DMS 273 (cell line): ENCODE measurements around the gene TTC3.
"Not testable (repeated sequence)": the region's sequence is repeated elsewhere in the genome, so short reads cannot be mapped to it uniquely, and the experiment has no call there.

Source experiments
- DNase-seq: peaks from one replicate; lab custom pipeline; 2025; ENCODE audit not compliant: unreplicated experiment; lab: John Stamatoyannopoulos, UW

Gene TTC3, protein sequence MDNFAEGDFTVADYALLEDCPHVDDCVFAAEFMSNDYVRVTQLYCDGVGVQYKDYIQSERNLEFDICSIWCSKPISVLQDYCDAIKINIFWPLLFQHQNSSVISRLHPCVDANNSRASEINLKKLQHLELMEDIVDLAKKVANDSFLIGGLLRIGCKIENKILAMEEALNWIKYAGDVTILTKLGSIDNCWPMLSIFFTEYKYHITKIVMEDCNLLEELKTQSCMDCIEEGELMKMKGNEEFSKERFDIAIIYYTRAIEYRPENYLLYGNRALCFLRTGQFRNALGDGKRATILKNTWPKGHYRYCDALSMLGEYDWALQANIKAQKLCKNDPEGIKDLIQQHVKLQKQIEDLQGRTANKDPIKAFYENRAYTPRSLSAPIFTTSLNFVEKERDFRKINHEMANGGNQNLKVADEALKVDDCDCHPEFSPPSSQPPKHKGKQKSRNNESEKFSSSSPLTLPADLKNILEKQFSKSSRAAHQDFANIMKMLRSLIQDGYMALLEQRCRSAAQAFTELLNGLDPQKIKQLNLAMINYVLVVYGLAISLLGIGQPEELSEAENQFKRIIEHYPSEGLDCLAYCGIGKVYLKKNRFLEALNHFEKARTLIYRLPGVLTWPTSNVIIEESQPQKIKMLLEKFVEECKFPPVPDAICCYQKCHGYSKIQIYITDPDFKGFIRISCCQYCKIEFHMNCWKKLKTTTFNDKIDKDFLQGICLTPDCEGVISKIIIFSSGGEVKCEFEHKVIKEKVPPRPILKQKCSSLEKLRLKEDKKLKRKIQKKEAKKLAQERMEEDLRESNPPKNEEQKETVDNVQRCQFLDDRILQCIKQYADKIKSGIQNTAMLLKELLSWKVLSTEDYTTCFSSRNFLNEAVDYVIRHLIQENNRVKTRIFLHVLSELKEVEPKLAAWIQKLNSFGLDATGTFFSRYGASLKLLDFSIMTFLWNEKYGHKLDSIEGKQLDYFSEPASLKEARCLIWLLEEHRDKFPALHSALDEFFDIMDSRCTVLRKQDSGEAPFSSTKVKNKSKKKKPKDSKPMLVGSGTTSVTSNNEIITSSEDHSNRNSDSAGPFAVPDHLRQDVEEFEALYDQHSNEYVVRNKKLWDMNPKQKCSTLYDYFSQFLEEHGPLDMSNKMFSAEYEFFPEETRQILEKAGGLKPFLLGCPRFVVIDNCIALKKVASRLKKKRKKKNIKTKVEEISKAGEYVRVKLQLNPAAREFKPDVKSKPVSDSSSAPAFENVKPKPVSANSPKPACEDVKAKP (N-terminal part only)

DNA sequence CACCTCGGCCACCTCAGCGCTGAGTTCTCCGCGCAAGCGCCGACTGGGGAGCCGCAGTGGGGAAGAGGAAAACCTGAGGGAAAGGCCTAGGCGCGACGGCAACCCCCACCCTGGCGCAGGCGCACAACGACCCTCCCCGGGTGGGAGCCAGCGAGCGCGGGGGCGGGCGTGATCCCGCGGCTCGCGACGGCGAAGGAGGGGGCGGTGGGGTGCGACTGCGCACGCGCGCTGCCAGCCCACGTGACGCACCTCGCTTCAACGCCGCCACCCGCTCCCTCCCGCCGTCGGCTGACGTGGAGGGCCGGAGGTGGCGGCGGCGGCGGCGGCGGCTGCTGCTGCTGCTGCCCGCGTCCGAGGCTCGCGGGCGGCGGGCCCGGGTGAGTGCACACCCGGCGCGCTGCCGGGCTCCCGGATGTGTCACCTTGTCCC is at the start of gene TTC3, which contains the start of gene PIGP:
TSS of gene TTC3 (plus strand) at position 267 of the 429 bp plus-strand sequence. CDS start 14,004 bp downstream, outside the sequence.
TSS of gene PIGP (minus strand) at position 84 of the 429 bp plus-strand sequence. CDS start 556 bp downstream, outside the sequence.
- DNase-seq = peak; percentile 98

DNA sequence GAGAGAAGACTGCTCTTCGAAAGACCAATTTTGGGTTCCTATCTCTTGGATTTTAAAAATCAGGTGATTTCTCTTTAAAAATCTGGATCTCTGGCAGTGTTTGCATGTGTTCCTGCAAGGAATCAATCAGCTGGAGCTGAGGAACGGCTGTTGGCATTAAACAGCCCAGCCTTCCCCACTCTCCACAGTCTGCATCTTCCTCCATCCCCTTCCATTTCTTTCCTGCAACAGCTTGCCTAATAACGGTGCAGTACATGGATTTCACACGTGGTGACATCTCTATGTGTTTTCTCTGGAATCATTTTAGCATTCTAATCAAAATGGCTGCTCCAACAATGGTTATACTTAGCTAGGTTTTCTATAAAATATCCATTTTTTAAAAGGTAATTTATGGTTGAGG is 46.6 kb upstream of the TTC3 start:
- DNase-seq = no peak

DNA sequence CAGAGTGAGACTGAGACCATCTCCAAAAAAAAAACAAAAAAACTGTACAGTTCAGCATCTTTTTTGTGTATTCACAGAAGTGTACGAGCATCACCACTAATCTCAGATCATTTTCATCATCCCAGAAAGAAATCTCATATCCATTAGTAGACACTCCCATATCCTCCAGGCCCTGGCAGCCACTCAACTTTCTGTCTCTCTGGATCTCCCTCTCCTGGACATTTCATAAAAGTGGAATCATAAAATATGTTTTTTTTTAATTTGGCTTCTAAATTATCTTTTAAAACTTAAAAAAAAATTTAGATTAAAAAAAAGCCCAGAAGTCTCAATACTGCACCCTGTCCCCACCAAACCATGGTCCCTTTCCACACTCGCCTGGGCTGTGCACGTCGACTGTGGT is 44.5 kb upstream of the TTC3 start:
- DNase-seq = no peak

DNA sequence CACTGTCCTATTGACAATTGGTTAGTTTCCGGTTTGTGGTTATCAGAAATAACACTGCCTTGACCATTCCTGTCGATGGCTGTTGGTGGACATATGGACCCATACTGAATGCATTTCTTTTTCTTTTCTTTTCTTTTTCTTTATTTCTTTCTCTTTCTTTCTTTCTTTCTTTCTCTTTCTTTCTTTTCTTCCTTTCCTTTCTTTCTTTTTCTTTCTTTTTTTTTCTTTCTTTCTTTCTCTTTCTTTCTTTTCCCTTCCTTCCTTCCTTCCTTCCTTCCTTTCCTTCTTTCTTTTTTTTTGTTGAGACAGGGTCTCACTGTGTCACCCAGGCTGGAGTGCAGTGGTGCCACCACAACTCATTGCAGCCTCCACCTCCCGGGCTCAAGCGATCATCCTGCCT is 42.2 kb upstream of the TTC3 start:
- no peak for DNase-seq

DNA sequence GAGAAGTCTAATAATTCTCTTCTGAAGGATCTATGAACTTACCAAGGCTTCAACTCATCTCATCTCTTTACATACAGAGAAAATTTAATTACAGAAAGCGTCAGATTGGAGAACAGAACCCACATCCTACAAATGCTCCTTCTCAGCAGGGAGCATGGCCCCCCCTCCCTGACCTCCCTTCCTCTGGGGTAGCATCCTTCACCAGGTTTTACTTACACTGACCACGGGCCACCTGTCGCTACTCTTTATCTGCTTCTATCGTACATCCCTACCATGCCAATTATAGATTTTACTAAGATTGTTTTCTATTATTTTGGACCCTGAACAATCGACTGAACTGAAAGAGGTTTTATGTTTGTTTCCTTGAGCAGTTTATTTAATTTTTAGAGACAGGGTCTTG is 40.8 kb upstream of the TTC3 start:
- no peak for DNase-seq

DNA sequence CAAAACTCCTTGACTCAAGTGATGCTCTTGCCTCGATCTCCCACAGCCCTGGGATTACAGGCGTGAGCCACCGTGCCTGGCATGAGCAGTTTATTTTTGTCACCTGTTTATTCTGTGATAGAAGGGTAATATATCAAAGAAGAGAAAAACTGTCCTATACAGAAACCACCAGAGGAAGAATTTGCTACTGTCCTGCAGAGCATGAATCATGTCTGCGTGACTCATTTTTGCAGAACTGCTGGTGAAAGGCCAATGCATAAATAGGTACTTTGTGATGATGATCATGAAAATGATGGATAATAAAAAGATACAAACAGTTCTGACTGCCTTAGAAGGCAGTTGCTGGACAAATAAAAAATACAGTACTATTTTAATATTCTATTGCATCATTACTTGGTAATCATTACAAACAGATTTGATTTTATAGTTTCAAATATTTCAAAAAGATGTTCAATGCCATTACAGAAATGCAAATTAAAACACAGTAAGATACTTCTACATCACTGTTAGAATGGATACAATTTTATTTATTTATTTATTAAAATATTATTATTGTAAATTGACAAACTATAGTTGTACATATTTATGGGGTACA is 40.1 kb upstream of the TTC3 start:
- DNase-seq = no peak

DNA sequence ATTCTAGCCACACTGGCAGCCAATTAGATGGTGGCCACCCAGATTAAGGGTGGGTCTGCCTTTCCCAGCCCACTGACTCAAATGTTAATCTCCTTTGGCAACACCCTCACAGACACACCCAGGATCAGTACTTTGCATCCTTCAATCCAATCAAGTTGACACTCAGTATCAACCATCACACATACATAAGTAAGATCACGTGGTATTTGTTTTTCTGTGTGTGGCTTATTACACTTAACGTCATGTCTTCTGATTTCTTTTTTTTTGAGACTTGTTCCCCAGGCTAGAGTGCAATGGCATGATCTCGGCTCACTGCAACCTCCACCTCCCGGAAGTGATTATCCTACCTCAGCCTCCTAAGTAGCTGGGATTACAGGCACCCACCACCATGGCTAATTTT is 38.7 kb upstream of the TTC3 start:
- DNase-seq = not testable (repeated sequence)

DNA sequence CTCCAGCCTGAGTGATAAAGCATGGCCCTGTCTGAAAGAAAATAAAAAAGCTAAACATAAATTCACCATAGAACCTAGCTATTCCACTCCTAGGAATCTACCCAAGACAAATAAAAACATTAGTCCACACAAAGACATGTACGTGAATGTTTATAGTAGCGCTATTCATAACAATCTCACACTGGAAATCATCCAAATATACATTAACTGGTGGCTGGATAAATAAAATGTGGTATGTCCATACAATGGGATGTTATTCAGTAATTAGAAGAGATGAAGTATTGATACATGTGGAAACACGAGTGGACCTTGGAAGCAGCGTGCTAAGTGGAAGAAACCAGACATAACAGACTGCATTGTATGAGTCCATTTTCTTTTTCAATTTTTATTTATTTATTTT is 36.9 kb upstream of the TTC3 start:
- DNase-seq = no peak

DNA sequence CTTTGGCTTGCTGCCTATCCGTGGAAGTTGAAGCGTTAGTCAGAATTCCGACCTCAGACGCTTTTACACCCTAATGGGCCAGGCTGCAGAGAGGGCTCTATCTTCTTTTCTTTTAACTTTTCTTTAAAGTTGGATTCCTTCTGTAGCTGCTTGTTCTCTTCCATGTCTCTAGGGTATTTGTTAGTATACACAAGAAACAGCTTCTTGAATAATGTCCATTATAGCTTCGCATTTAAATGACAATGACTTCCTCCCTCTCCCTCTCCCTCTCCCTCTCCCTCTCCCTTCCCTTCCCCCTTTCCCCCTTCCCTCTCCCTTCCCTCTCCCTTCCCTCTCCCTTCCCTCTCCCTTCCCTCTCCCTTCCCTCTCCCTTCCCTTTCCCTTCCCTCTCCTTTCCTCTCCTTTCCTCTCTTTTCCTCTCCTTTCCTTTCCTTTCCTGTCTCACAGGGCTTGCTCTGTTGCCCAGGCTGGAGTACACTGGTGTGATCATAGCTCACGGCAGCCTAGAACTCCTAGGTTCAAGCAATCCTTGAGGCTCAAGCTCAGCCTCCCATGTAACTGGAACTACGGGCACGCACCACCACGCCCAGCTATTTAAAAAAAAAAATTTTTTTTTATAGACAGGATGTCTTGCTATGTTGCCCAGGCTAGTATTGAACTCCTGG is 33.5 kb upstream of the TTC3 start:
- no peak for DNase-seq

DNA sequence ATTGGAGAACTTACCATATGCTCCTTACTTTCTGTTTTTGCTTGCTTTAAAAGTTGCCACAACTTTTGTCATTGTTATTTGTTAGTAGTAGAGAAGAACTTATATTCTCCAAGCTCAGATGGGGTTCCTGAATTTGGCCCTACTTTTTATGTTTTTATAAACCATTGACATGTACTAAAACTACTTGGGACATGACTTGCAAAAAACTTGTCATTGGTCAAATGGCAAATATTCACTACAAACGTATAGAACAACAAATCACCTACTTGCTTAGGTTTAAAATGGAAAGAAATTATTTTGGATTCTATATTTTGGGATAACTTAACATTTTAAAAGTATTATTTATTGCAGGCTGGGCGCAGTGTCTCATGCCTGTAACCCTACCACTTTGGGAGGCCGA is 32.8 kb upstream of the TTC3 start:
- no peak for DNase-seq

DNA sequence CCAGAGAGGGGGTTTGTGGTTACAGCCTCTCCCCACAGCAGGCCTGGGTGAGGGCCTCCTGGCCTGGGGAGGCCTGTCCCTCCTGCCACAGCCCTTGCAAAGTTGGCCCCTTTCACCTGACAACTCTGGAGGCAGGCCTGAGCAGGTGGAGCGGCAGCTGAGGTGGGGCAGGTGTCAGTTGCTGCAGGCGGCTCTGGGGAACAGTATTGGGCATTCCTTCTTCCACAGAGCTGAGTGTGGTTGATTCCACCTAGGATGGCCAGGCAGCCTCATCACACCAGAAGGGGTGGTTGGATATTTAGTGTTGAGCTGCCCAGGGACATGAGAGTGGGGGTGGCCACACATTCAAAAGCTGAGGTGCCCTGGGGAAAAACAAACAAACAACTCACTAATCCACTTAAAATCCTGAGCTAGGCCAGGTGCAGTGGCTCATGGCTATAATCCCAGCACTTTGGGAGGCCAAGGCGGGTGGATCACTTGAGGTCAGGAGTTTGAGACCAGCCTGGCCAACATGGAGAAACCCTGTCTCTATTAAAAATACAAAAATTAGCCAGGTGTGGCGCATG is 31.3 kb upstream of the TTC3 start:
- no peak for DNase-seq

DNA sequence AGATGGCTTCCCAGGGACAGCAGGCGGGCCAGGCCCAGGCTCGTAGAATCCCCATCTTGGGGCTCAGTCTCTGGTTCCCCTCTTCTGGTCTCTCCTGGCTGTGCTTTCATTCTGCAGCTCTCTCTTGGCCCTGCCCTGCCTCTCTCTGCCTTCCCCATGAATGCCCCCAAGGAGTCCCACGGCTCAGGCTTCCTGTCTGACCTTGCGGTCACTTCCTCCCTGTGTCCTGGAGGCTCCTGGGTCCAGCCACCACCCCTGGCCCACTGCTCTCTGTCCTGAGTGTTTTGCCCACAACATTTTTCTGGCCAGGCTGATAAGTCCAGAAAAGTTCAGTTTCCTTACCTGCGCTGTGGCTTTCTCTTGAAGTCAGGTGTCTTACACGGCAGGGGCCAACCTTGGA is 29.2 kb upstream of the TTC3 start:
- no peak for DNase-seq

DNA sequence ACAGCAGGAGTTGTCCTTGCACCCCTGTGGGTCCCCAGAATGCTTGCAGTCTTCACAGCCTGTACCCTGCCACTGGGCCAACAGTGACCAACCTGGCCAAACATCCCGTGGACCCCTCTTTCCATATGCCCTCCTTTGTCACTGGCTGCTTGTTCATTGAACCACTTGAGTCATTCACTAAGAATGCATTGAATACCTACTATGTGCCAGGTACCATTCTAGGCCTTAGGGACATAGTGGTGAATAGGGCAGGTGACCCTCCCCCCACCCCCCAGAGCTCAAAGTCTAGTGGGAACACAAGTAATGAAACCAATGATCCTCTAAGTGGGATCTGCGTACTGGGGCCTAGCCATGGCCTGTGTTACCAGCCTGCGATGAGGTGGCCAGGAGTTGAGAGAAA is 28.4 kb upstream of the TTC3 start:
- no peak for DNase-seq

DNA sequence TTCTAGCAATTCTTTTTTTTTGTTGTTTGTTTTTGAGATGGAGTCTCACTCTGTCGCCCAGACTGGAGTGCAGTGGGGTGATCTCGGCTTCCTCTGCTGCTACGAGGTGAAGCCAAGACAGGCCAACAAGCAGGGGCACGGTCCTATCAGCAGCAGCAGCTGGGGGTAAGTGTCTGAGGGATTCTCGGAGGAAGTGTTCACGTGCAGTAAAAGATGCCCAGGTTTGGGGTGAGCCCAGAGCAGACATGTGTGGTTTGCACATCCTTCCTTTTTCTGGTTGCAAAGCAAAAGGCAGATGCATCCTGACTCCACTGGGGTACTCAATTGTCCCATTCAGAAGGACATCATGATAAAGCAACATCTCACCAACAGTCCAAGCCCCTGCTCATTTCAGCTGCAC is 27.9 kb upstream of the TTC3 start:
- no peak for DNase-seq

DNA sequence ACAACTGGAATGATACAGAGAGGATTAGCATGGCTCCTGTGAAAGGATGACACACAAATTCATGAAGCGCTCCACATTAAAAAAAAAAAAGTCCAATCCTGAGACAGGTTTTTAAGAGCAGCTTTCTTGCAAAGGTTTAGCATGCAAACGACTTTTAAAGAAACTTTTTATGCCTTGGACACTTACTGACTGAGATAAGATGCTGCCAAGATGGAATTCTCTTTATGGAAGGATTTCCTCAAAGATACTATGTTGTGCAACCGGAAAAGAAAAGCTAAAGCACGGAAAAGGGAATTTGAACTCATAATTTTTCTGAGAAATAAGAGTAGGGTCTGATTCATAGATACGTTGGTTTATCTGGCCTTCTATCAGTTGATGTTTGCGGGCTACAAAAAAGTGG is 27.5 kb upstream of the TTC3 start:
- no peak for DNase-seq

DNA sequence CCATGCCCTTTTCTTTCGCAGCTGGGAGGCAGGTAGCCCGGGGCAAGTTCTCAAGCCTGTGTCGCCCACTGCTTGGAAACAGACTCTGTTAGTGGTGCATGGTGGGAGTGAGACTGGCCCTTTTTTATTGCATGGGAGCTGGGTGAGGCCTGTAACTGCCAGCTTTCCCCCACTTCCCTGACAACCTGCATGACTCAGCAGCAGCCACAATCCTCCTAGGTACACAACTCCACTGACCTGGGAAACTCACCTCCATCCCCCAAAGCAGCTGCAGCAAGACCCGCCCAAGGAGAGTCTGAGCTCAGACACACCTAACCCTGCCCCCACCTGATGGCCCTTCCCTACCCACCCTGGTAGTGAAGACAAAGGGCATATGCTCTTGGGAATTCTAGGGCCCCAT is 26.0 kb upstream of the TTC3 start:
- no peak for DNase-seq

DNA sequence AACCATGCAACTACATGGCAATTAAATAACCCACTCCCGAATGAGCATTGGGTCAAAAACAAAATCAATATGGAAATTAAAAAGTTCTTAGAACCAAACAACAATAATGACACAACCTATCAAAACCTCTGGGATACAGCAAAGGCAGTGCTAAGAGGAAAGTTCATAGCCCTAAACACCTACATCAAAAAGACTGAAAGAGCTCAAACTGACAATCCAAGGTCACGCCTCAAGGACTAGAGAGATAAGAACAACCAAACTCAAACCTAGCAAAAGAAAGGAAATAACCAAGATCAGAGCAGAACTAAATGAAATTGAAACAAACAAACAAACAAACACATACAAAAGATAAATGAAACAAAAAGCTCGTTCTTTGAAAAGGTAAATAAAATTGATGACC is 23.3 kb upstream of the TTC3 start:
- DNase-seq = not testable (repeated sequence)

DNA sequence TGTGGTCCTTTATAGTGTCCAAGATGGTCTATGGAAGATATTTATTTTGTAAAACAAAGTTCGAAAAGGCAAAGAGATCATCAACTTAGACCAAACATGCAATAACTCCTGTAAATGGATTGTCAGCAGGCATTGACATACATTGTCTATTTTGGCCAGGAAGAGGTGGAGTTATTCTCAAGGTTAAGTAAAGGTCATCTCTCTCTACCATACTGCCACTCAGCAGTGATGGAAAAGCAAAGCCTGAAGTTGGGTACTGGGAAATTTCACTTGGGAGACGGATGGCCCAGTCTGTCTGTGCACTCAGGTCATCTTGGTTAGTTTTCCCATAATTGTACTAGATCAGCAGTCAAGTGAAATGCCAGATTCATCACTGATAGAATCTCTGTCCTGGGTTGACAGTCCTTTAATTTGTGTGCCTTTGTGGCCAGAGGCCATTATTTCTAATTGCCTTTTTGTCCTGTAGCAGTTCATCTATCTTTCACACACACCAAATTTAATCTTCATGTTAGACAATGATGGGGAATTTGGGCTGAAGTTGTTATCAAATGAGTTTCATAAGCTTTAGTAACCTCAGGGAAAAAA is 17.7 kb upstream of the TTC3 start:
- no peak for DNase-seq

DNA sequence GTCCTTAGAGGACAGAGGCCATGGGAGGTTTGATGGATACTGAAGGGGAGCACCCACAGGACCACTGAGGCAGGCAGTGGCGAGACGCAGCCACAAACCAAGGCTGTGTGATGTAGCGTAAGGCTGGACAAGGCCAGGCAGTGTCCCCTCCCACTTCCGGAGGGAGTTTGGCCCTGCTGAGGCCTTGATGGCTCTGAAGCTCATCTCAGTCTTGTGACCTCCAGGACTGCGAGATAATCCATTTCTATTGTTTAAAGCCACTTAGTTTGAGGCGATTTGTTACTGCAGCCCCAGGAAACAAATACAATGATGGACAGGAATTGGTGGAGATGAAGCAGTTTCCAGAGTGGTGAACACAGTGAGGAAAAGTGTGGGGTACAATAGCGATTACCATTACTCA is 15.4 kb upstream of the TTC3 start:
- DNase-seq = no peak

DNA sequence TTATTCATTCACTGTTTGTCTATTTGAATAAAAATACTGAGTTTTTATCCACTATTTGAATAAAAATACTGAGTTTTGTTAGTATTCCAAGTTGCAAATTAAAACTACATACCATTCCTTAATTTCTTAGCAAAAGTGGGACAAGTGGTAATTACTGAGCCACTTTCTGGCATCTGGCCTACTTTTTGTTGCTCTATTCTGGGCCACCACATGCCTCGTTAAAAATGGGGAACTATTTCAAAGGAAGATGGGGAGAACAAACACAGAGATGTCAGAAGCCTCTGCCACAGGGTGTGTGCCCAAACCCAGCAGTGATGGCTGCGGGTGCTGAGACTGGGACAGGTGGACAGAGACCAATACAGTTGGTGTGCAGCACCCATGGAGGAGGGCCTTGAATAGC is 14.8 kb upstream of the TTC3 start:
- DNase-seq = no peak
